HL-60 (cell line): ENCODE measurements around the gene KMT2E.

Experiments
- DNase-seq, 2 experiments: peaks; one replicate each; pipeline ENCODE4 v3.0.0-alpha.2; 2010 to 2020; ENCODE audit warnings: low read depth in 1 of 2, low spot score in 1 of 2
- H3K27ac ChIP-seq: fragments of 250-450 bp; sonication (Bioruptor Pico); replicated peaks from 2 replicates; pipeline ENCODE4 v1.5.1; 2020; ENCODE audit warnings: mild to moderate bottlenecking, moderate library complexity
- H3K27me3 ChIP-seq: fragments of 250-450 bp; sonication (Bioruptor Pico); 2 replicates; pipeline ENCODE4 v1.5.1; 2021; ENCODE audit warnings: mild to moderate bottlenecking, moderate library complexity; ENCODE audit not compliant: insufficient read depth, poor library complexity, severe bottlenecking
- H3K4me3 ChIP-seq: replicated peaks from 2 replicates; pipeline ENCODE4 v1.5.1; 2011; ENCODE audit warnings: mild to moderate bottlenecking, control low read depth, low read length; ENCODE audit not compliant: insufficient read depth
- GABPA ChIP-seq: IDR thresholded peaks from 2 replicates; pipeline ENCODE4 v1.6.1; 2012; ENCODE audit warnings: low read depth
- POLR2AphosphoS5 ChIP-seq: IDR thresholded peaks from 2 replicates; pipeline ENCODE4 v1.6.1; 2012; ENCODE audit warnings: low read depth
- REST ChIP-seq: IDR thresholded peaks from 2 replicates; pipeline ENCODE4 v1.6.1; 2012; ENCODE audit warnings: low read depth; ENCODE audit not compliant: insufficient replicate concordance
- SPI1 ChIP-seq: IDR thresholded peaks from 2 replicates; pipeline ENCODE4 v1.6.1; 2012; ENCODE audit warnings: low read depth, mild to moderate bottlenecking, borderline replicate concordance
- TF ChIP-seq, protein P1 (sequence below): IDR thresholded peaks from one replicate; pipeline ENCODE4 v1.5.1; 2011; ENCODE audit warnings: low read length, control low read depth, inconsistent platforms; ENCODE audit not compliant: insufficient read depth

The KMT2E gene

DNA sequence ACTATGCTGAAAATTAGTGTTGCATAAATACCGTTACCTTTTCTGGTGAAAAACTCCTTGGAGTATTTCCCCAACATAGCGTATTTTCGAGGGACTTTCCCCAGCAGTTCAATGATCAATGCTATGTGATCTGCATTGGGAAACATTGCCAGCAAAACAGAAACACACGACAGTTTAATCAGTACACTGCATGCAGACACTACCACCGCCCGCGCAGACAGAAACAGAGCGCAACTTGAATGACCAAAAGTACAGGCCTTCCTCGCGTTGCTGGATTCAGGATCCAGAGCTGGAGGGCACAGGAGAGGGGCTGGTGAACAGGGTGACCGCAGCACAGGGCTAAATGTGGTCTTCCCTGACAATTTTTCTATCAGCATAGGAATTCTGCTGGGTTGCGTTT lies 111.7 kb downstream of the KMT2E start:
- TF ChIP-seq SPI1 (no peak), POLR2AphosphoS5 (no peak), GABPA (no peak), REST (no peak)
- TF ChIP-seq, protein P1, sequence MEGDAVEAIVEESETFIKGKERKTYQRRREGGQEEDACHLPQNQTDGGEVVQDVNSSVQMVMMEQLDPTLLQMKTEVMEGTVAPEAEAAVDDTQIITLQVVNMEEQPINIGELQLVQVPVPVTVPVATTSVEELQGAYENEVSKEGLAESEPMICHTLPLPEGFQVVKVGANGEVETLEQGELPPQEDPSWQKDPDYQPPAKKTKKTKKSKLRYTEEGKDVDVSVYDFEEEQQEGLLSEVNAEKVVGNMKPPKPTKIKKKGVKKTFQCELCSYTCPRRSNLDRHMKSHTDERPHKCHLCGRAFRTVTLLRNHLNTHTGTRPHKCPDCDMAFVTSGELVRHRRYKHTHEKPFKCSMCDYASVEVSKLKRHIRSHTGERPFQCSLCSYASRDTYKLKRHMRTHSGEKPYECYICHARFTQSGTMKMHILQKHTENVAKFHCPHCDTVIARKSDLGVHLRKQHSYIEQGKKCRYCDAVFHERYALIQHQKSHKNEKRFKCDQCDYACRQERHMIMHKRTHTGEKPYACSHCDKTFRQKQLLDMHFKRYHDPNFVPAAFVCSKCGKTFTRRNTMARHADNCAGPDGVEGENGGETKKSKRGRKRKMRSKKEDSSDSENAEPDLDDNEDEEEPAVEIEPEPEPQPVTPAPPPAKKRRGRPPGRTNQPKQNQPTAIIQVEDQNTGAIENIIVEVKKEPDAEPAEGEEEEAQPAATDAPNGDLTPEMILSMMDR: no peak
- DNase-seq: no peak
- no peaks in the 10 kb centered on the region for H3K27me3 ChIP-seq
- H3K27ac ChIP-seq: no peak overlapping the region
- no peak overlapping the region for H3K4me3 ChIP-seq

DNA sequence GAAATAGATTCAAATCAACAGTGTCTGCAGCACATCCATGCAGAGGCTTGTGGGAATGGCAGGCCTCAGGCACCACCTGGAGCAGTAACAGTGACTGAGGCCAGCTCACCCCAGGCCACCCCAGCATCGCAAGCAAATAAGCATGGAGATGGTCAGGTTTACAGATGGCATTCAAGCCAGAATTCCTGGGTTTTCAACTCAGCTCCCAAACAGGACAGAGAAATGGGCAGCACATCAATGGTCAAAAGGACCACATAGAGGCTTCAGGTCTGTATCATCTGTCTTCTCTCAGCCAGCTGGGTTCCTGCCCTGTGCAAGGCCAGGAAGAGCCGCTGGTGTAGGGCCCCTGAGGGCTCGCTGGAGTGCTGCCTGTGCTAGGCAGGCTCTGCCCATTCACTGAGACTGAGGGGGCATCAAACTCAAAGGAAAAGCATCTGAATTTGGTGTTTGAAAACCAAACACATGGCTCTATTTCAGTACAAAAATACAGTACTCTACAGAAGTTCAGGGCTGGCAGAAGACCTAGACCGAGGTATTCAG lies 112.5 kb downstream of the KMT2E start:
- H3K4me3 ChIP-seq: no peak overlapping the region
- no peak for DNase-seq
- H3K27ac ChIP-seq: no peak overlapping the region
- H3K27me3 ChIP-seq: no peaks in the 10 kb centered on the region
- TF ChIP-seq, protein P1: no peak
- TF ChIP-seq REST (no peak), GABPA (no peak), POLR2AphosphoS5 (no peak), SPI1 (no peak)

DNA sequence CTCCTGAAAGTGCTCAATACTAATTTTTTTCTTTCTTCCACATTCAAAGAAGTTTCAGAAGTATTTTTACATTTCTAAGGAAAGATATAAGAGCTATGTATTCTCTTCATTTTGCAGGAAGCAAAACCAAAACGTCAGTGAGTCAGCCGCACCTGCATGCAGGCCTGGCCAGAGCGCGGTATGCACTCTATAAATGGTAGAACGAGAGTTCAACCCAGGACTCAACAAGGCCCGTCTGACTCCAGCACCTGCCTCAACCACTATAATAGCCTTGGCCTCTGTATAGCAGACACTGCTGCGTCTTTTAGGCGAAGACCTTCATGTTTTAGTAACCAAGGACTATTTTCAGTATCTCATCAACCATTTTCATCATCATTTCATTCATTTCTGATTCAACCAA lies 113.2 kb downstream of the KMT2E start:
- no peak for DNase-seq
- Histone ChIP-seq H3K4me3 (no peak overlapping the region), H3K27me3 (no peaks in the 10 kb centered on the region), H3K27ac (no peak overlapping the region)
- TF ChIP-seq REST: no peak
- TF ChIP-seq POLR2AphosphoS5: no peak
- TF ChIP-seq GABPA: no peak
- TF ChIP-seq, protein P1: no peak
- no peak for TF ChIP-seq SPI1
